Limb (tissue), 2 donors: ENCODE data around the gene MCAM.

Experiments used
- DNase-seq, 2 donors: peaks; one replicate each; pipeline ENCODE4 v3.0.0-alpha.2; 2016; ENCODE audit errors: extremely low spot score in 2 of 2

The MCAM gene

DNA sequence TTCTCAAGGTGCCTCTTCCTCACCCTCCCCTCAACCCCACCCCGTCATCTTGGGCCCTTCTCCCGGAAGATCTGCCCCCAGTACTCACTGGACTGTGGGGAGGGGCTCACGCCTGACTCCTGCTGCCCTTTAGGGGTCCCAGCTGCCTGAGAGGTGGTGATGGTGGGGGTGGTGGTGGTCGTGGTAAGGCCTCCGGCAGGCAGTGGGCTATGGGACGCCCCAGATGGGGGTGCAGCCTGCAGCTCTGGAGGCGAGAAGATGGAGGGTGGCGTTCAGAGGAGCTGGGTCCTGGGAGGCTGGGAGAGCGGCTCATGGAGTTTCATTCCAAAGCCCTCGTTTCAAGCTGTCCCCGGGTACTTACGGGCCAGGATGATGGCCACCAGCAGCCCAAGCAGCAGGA lies 28.8 kb upstream of the MCAM start:
- no peak for DNase-seq

DNA sequence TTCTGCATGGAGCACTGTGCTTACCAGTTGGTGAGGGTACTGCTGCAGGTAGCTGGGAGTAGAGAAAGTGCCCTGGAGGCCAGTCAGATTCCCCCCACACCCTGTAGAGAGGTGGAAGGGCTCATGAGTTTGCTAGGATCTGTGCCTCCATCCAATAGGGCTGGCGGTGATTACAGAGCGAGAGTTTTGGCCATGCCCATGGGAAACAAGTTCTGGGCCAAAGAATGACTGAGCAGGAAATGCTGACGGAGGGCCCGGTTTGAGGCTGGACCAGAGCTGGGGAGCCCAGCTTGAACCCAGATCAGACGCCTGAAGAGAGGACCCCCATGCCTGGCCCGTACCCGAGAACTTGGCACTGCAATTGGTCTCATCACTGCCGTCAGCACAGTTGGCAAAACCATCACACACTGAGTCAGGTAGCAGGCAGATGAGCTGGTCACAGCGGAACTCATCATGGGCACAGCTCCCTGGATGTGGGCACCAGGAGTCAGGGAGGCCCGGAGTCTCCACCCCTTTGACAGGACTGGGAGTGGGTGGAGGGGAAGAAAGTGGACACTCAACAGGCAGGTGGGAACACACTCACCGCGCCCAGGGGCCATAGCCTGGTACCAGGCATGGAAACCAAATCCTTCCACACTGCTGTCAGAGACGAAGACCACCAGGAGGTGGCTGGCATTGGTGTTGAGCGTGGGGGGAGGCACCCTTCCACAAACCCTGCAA lies 27.5 kb upstream of the MCAM start:
- peak in 1 of 2 donors; percentile 28 for DNase-seq

DNA sequence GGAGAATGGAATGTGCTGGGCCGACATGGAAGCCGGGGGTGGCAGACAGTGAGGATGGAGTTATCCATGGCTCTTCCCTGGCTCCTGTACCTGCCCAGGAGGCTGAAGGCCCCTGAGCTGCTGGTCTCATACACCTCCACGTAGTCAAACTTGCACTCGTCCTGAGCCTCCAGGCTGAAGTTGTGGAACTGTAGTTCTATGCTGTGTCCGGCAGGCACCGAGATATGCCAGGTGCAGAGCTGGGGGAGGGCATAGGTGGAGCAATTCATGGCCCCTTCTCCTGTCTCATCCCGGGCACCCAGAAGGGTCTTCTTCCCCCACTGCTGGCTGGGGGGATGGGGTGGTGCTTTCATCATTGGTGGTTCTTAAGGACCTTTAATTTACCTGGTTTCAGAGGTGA lies 26.8 kb upstream of the MCAM start:
- DNase-seq: no peak

DNA sequence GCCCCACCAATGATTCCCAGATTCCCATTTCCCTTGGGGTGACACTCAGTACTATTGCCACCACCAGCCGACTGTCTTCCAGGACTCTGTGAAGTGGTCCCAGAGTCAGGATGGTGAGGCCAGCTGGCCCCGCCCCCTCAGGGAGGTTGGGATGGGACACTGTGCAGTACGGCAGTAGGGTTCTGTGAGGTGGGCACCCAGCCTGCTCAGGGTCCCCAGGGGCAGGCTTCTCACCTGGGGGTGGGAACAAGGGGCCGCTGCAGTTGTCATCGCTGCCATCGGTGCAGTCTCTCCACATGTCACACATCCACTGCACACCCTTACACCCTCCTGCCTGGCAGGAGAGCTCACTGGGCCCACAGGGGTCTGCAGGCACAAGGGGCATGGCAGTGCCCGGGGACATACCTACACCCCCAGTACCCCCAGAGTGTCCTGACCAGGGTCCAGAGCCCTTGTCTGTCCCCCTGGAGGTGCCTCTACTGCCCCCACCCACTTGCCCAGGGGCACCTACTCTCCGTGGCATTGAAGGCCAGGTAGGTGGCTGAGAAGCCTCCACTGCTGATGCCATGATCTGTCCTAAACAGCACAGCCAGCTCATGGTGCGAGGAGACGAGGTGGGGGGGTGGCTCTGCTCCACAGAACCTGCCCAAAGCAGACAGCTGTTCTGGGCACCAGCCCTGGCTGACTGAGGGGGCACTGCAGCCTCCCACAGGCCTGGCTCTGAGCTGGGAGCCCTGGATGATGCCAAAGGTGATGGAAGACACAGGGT lies 25.6 kb upstream of the MCAM start:
- peak in 1 of 2 donors; percentile 45 for DNase-seq

DNA sequence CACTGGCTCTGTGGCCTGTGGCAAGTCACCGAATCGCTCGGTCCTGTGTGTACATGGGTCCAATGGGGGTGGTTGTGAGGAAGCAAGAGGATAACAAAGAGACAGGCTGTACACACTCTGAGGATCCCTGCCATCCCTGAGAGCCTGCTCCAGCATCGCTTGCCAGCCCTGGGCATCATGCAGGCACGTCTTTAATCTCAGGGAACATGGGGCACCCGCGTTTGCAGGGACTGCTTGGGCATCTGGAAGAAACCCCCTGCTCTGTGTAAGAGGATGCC lies 25.0 kb upstream of the MCAM start:
- peak in 1 of 2 donors; percentile 30 for DNase-seq

DNA sequence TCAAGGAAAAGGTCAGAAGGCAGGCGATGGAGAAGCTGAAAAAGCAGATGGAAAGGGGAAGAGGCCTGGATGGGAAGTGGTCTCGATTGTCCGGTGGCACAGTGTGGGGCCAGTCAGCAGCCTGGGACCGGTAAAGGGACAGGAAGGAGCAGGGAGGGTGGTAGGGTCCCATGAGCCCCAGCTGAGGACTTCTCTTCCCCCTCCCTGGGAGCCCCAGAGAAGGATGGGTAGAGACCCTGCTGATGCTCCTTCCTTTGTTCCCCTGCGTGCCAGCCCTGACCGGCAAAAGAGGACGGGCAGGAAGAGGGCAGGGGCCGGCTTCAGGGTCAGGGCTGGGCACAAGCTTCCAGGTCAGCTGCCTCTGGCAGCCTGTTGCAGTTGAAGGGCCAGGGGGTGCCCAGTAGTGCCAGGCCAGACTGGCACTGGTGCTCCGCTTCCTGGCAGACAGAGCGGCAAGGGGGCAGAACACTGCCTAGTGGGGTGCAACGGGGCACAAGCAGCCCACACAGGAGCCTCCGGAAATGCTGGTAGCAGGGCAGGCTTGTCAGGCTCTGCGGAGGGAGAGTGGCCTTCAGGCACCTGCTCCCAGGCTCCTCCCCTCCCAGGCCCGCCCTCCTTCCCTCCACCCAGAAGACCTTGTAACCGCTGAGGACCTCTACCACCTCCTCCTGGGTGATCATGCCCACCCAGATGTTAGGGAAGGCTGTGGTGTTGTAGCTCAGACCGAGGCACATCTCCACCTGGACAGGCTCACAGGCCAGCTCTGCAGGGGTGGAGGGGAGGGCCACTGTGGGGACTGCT lies 24.5 kb upstream of the MCAM start:
- DNase-seq: peak in 1 of 2 donors; percentile 40

DNA sequence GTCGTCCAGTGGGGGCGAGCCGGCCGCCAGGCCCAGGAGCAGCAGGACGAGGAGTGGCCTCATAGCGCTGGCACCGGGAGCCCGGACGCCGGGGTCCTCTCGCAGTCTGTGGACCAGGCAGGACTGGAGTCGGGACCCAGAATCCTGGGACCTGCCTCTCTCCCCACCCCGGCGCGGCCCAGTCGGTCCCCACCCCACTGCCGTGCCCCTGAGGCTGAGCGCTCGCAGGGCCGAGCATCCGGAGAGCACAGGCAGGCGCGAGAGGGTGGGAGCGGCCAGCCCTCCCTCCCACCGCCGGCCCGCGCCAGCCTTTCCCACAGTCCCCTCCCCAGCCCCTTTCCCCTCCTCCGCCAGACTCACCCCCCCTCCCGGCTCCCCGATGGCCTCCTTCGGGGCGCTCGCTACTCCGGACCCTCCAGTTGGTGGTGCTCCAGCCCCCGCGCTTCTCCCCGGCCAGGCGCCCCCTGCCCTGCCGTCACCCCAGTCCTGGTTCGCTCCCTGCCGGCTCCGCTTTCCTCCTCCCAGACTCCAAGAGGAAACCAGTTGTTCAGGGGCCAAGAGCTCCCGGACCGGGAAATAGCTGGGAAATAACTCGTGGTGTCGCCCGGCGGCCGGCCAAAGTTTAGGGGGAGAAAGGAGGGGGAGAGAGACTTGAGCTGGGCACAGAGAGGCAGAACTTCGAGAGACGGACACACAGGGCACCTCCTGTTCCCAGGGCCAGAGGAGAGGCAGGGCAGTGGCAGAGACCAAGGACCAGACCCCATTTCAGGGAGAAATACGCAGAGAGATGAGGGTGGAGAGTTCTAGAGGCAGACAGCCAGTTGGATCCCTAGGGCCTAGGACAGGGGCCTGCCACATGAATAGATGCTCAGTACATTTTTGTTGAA lies 23.6 kb upstream of the MCAM start, which contains the start of gene C1QTNF5:
TSS of gene C1QTNF5 (minus strand) at position 549 of the 887 bp plus-strand sequence. CDS start at position 63, 486 bp downstream.
- peak; percentile 86 to 89 for DNase-seq

DNA sequence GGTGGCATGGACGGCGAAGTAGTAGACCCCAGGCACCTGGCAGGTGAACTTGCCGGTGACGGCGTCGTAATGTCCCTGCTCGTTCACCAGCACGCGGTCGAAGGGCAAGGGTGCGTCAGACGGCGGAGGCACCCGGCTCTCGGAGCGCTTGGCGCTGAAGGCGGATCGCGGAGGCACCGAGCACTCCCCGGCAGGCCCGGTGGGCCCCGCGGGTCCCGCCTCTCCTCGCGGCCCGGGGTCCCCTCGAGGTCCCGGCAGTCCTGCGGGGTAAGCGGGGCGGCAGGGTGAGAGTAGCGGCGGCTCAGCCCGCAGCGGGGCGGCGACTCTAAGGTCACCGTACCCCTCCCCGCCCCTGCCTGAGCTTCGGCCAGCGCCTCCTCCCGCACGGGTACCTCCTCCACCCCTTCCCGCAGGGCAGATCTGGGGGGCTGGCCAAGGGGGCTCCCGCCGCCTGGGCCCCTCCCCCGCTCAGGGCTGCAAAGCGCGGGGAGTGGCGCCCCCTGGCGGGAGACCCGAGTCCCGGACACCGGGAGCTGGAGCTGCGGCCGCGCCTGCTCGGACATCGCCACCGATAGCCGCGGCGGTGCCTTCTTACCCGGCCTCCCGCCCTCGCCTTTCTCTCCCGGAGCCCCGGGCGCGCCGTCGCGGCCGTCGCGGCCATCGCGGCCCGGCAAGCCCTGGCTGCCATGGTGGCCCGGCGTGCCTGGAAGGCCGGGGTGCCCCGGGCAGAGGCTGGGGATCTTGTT lies 22.8 kb upstream of the MCAM start:
- peak; percentile 77 to 87 for DNase-seq

DNA sequence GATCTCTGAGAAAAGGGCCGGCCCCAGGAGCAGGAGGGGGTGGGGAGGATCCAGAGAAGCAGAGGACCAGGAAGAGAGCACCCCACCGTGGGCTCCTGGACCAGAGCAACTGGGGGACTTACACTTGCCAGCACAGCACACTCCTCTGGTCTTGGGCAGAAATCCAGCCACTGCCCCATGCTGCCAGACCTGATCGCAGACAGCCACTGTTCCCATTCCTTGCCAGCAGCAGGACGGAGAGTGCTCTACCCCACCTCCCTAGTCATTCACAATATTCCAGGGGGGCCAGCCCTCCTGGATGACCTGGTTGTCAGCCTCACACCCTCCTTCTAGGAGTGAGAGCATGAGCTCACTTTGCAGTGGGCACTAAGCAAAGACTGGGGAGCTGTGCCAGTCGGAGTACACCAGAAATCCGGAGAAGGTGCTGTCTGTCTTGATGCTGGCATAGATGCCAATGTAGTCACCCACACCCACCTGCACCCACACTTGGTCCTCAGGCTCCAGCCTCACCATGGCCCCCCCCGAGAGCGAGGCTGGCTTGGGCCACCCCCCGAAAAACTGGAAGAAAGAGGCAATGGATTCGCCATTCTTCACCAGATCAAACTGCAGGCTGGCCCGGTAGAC lies 22.1 kb upstream of the MCAM start:
- DNase-seq: peak in 1 of 2 donors; percentile 51

DNA sequence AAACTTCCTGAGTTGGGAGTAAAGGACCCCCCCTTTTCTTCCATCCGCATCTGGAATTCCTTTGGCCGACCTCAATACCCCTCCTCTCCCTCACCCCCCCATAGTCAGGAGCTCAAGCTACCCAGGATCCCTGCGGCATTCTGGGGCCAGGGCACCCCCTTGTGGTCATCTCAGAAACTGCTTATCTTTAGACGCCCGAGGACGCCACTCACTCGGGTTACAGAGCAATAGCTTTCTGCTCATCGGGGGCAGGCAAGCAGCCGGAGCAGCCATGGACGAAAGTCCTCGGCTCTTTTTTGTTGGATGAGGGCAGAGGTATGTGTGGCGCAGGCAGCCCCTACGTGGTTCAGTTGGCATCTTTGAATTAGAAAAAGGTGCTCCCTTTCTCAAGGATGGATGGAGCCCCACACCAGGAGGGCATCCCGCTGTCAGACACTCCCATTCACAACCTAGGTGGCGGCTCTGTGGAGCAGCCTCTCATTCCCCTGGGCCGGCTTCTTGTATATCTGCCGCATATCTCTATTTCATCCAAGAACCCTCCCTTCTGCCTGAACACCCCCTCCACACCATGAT lies 21.5 kb upstream of the MCAM start:
- peak; percentile 84 to 88 for DNase-seq

DNA sequence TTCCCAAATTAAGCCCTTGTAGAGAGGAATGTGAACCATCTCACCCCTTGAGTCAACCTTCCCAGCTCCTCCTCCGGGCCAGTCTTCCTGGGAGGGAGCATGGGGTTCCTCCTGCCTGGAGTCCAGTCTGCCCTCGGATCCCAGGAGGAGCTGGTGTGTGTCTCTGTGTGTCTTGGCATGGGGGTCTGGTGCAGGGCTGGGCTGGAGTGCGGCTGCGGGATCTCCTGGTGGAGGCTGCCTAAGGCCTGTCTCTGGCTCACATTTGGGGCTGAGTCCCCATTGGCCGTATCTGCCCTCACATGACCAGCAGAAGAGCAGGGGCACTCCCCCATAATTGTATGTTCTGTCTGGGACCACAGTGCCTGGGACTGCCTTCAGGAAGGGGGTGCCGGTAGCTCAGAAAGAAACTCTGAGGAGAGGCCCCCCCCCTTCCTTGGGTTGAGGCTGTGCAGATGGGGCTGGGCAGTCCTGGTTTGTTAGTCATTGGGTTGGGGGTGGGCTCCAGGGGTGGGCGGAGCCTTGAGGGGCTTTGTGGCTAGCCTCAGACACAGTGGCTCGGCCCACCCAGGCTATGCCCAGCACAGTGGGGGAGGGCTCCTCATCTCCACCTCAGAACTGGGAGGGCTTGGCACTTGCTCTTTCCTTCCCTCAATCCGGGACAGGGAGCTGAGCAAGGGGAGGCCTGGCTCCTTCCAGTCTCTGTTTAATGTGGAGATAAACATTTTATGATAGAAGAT lies 20.8 kb upstream of the MCAM start:
- DNase-seq: peak in 1 of 2 donors; percentile 74

DNA sequence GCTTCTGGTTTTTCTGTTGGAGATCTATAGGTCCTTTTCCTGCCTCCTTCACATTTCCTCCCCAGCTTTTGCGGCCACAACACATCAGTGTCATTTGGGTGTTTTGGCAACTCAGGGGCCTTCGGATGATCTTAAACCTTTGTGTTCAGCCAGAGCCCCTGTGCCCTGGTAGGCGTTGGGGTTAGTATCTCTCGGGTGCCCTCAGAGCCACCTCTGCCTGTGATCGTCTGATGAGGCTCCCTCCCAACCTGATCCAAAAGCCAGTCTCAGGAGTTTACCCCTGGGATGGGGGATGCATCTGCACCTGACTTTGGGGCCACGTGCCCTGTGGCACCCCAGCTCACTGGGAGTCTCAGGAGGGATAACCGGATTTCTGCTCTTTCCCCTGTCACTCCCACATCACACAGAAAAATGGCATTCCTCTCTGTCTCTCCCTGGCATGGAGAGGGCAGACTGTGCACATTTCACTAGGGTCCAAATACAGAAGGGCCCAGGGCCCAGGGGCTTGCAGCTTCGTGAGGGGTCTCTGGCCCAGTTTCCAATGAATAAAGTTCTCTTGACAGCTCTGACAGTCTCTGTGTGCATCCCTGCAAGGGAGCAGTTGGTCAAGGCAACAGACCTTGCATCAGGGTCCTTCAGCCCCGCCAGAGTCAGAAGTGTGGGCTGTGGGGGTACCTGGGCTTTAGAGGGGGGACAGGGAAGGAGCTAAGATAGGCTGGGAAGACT lies 20.0 kb upstream of the MCAM start:
- DNase-seq: peak in 1 of 2 donors; percentile 28

DNA sequence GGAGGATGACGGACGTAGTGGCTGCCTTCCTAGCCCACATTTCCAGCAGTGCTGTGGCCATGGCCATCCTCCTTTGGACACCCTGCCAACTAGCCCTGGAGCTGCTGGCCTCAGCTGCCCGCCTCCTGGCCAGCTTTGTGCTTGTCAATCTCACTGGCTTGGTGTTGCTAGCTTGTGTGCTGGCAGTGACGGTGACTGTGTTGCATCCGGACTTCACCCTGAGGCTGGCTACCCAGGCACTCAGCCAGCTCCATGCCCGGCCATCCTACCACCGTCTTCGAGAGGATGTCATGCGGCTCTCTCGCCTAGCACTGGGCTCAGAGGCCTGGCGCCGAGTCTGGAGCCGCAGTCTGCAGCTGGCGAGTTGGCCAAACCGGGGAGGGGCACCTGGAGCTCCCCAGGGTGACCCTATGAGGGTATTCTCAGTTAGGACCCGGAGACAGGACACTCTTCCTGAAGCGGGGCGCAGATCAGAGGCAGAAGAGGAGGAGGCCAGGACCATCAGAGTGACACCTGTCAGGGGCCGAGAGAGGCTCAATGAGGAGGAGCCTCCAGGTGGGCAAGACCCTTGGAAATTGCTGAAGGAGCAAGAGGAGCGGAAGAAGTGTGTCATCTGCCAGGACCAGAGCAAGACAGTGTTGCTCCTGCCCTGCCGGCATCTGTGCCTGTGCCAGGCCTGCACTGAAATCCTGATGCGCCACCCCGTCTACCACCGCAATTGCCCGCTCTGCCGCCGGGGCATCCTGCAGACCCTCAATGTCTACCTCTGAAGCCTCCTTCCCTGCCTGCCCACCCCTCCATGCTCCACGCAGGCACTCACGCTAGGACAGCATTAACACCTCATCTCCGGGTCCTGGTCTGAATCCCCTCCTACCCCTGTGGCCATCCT lies 19.0 kb upstream of the MCAM start:
- DNase-seq: peak in 1 of 2 donors; percentile 27

DNA sequence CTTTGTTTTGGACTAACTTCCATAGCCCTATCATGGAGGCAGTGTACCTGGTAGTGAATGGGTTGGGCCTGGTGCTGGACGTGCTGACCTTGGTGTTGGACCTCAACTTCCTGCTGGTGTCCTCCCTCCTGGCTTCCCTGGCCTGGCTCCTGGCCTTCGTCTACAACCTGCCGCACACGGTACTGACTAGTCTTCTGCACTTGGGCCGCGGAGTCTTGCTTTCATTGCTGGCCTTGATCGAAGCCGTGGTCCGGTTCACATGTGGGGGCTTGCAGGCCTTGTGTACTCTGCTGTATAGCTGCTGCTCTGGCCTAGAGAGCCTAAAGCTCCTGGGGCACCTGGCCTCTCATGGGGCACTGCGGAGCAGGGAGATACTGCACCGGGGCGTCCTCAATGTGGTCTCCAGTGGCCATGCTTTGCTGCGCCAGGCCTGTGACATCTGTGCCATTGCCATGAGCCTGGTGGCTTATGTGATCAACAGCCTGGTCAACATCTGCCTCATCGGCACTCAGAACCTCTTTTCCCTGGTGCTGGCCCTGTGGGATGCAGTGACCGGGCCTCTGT lies 18.2 kb upstream of the MCAM start:
- peak in 1 of 2 donors; percentile 25 for DNase-seq

DNA sequence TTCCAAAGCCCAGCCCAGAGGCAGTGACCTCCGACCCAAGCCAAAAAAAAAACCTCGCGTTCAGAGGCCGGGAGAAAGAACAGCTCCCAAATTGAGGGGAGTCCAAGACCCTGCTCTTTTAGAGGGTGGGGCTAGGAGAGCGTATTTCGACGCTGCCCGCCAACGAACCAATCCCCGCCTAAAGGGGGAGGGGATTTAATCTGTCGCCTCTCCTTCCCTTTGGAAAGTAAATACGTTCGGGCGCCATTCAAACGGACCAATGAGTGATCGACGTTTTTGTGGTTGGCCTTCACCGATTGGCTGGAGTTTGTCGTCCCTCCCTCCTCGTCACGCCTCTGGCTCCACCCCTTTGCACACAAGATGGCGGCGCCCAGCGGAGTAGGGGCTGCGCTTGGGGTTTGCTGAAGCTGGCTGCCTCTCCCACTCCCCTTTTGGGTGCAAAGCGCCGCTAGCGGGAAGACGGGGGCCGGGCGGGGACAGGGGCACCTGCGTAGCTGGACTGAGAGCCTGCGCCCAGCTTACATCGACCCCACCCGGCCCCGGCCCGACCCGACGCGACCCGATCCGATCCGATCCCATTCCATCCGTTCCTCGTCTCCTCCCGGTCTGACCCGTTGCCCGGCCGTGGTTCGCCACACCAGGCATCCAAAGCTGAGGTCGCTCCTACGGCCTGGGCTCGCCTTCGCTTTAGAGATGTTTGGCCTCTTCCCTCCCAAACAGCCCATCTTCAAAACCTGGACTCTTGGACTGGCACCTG lies 17.4 kb upstream of the MCAM start, which contains the start of gene RNF26:
TSS of gene RNF26 (plus strand) at position 354 of the 757 bp plus-strand sequence. CDS start 596 bp downstream, outside the sequence.
- peak; percentile 95 to 98 for DNase-seq
